GM23338 (cell line): ENCODE data around the gene USP21. TPM values are rescaled to one million over a fixed set of nuclear protein-coding genes. Genes with fewer than 3 reads are reported as not detected.
A peak's percentile ranks its signal among the peaks of the same experiment; 100 is the strongest.

Experiments used
- ATAC-seq: fragments of 200-7000 bp; cut with Tn5 transposase; 3 replicates; pipeline ENCODE4 v1.9.1; 2020
- DNase-seq: peaks from one replicate; pipeline ENCODE4 v3.0.0-alpha.2; 2015; ENCODE audit warnings: low spot score
- H2AFZ ChIP-seq: fragments of 200-600 bp; sonication (generic); 2 replicates; pipeline ENCODE4 v1.8.0; 2016; ENCODE audit warnings: antibody characterized with exemption, mild to moderate bottlenecking, moderate library complexity
- H3F3A ChIP-seq: fragments of 200-600 bp; sonication (generic); replicated peaks from 2 replicates; pipeline ENCODE4 v1.8.0; 2017; ENCODE audit warnings: antibody characterized with exemption, mixed run types, low read depth
- H3K27ac ChIP-seq: fragments of 200-600 bp; sonication (generic); 2 replicates; pipeline ENCODE4 v1.6.1; 2016; ENCODE audit warnings: low read depth
- H3K27me3 ChIP-seq: fragments of 200-600 bp; sonication (generic); 2 replicates; pipeline ENCODE4 v1.8.0; 2016; ENCODE audit warnings: mild to moderate bottlenecking, mixed run types, moderate library complexity; ENCODE audit not compliant: insufficient read depth
- H3K36me3 ChIP-seq: fragments of 200-600 bp; sonication (generic); 2 replicates; pipeline ENCODE4 v1.8.0; 2016; ENCODE audit warnings: mild to moderate bottlenecking; ENCODE audit not compliant: insufficient read depth
- H3K4me1 ChIP-seq: fragments of 200-600 bp; sonication (generic); 2 replicates; pipeline ENCODE4 v1.8.0; 2016; ENCODE audit warnings: mild to moderate bottlenecking, moderate library complexity; ENCODE audit not compliant: insufficient read depth
- H3K4me2 ChIP-seq: fragments of 200-600 bp; sonication (generic); 2 replicates; pipeline ENCODE4 v1.7.1; 2017; ENCODE audit warnings: mixed run types
- H3K4me3 ChIP-seq: fragments of 200-600 bp; sonication (generic); 2 replicates; pipeline ENCODE4 v1.6.1; 2016; ENCODE audit warnings: mixed run types
- H3K79me2 ChIP-seq: fragments of 200-600 bp; sonication (generic); replicated peaks from 2 replicates; pipeline ENCODE4 v1.8.0; 2017; ENCODE audit warnings: mild to moderate bottlenecking; ENCODE audit not compliant: insufficient read depth
- H3K9me2 ChIP-seq: fragments of 200-600 bp; sonication (generic); 2 replicates; pipeline ENCODE4 v1.8.0; 2017; ENCODE audit not compliant: insufficient read depth
- H4K20me1 ChIP-seq: fragments of 200-600 bp; sonication (generic); replicated peaks from 2 replicates; pipeline ENCODE4 v1.8.0; 2017; ENCODE audit warnings: mild to moderate bottlenecking; ENCODE audit not compliant: insufficient read depth
- H3K27ac Mint-ChIP-seq: 2 replicates; pipeline ENCODE4 v1.8.0; 2020; ENCODE audit warnings: inconsistent platforms, mild to moderate bottlenecking, moderate library complexity, mixed read lengths
- H3K27me3 Mint-ChIP-seq: 3 replicates; pipeline ENCODE4 v1.8.0; 2022; ENCODE audit warnings: low read depth, mild to moderate bottlenecking, moderate library complexity, mixed read lengths, inconsistent platforms; ENCODE audit not compliant: insufficient read depth, poor library complexity
- H3K36me3 Mint-ChIP-seq: 3 replicates; pipeline ENCODE4 v1.8.0; 2021; ENCODE audit warnings: low read depth, mild to moderate bottlenecking, inconsistent platforms, moderate library complexity, mixed read lengths
- H3K4me1 Mint-ChIP-seq: 3 replicates; pipeline ENCODE4 v1.8.0; 2020; ENCODE audit warnings: mild to moderate bottlenecking, inconsistent platforms, mixed read lengths
- H3K4me3 Mint-ChIP-seq: 3 replicates; pipeline ENCODE4 v1.8.0; 2021; ENCODE audit warnings: moderate library complexity, mild to moderate bottlenecking, inconsistent platforms, mixed read lengths
- H3K9me3 Mint-ChIP-seq: 3 replicates; pipeline ENCODE4 v1.8.0; 2020; ENCODE audit warnings: moderate library complexity, mild to moderate bottlenecking, inconsistent platforms, mixed read lengths
- CREB1 ChIP-seq: fragments of 250-450 bp; sonication (Bioruptor Pico); IDR thresholded peaks from 2 replicates; pipeline ENCODE4 v1.5.0; 2020; ENCODE audit warnings: low read depth, mild to moderate bottlenecking, moderate library complexity
- JUNB ChIP-seq: IDR thresholded peaks from one replicate; pipeline ENCODE4 v1.6.1; 2016; ENCODE audit warnings: antibody characterized with exemption; ENCODE audit not compliant: unreplicated experiment
- NANOG ChIP-seq: IDR thresholded peaks from 2 replicates; pipeline ENCODE4 v1.6.1; 2016; ENCODE audit warnings: antibody characterized with exemption, borderline replicate concordance
- POLR2AphosphoS5 ChIP-seq: IDR thresholded peaks from 2 replicates; pipeline ENCODE4 v1.6.1; 2016; ENCODE audit warnings: antibody characterized with exemption, low read depth
- STAT1 ChIP-seq: IDR thresholded peaks from one replicate; pipeline ENCODE4 v1.6.1; 2016; ENCODE audit warnings: antibody characterized with exemption; ENCODE audit not compliant: unreplicated experiment
- ZNF331 ChIP-seq: fragments of 250-450 bp; sonication (Bioruptor Pico); IDR thresholded peaks from 2 replicates; pipeline ENCODE4 v1.5.0; 2020; ENCODE audit warnings: low read depth, mild to moderate bottlenecking, moderate library complexity
- polyA plus RNA-seq: library from polyadenylated mRNA; unstranded; fragments of >200 nt; fragmentation: Nextera tagmentation; extraction: Ambion mirVana; gene quantifications from 2 replicates; pipeline ENCODE4 v1.2.1, GENCODE V29; 2016
- total RNA-seq: library from RNA; depleted of rRNA; stranded (reverse); fragments of >200 nt; shearing (Covaris generic); gene quantifications from 2 replicates; pipeline ENCODE4 v1.2.3, GENCODE V29; 2014
- TF ChIP-seq, protein P1 (sequence below): IDR thresholded peaks from 2 replicates; pipeline ENCODE4 v1.6.1; 2016; ENCODE audit warnings: antibody characterized with exemption
- TF ChIP-seq, protein P2 (sequence below): fragments of 250-450 bp; sonication (Bioruptor Pico); IDR thresholded peaks from 2 replicates; pipeline ENCODE4 v1.5.0; 2020; ENCODE audit warnings: mild to moderate bottlenecking, moderate library complexity

USP21 gene
- total and polyA plus RNA-seq, 2 experiments from 2014 or later, result 17.9 to 25.6 TPM

DNA sequence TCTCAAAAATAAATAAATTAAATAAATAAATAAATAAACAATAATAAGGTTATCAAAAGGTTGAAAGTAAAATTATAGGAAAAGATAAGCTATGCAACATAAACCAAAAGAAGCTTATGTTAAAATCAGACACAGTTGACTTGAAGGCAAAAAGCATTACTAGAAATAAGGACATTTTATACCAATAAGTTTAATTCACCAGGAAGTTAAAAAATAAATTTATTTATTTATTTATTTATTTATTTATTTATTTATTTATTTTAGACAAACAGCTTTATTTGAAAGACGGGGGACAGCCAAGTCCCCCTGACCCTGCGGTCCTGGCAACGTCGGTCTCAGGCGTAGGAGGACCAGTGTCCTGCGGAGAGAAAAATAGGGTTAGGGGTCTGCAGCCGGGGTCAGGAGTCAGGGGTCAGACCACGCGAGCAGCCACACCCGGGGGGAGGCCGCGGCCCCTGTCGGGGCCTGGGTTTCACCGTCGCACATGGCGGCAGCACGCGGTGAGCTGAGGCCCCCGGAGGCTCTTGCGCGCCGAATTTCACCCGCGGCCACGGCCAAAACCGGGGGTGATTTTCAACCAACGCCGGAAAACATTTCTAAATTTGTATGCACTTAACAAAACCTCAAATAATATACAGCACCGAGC, 18.4 kb upstream of the USP21 start:
- Mint-ChIP-seq H3K36me3 (no peaks in the 10 kb centered on the region), H3K27ac (no peak overlapping the region), H3K27me3 (peaks cover 3% of the 10 kb centered on the region), H3K4me3 (no peak overlapping the region), H3K4me1 (peaks cover 4% of the 10 kb centered on the region; the same call in 2 of the 3 replicates), H3K9me3 (no peaks in the 10 kb centered on the region)
- Histone ChIP-seq H3K27ac (no peak overlapping the region), H3F3A (no peaks in the 10 kb centered on the region; the same call in 1 of the 2 replicates), H3K27me3 (no peaks in the 10 kb centered on the region), H2AFZ (no peak overlapping the region), H3K4me3 (no peak overlapping the region), H3K4me2 (no peak overlapping the region), H3K9me2 (no peaks in the 10 kb centered on the region), H4K20me1 (no peaks in the 10 kb centered on the region; the same call in 1 of the 2 replicates), H3K4me1 (0 out of 2 replicates have a peak, but pooled peaks cover 8% of the 10 kb centered on the region), H3K79me2 (0 out of 2 replicates have a peak, but pooled peaks cover 1% of the 10 kb centered on the region), H3K36me3 (no peaks in the 10 kb centered on the region)
- no peak for DNase-seq
- ATAC-seq, result no peak
- TF ChIP-seq STAT1 (no peak), NANOG (no peak), ZNF331 (CRISPR knock-in tag) (no peak), CREB1 (CRISPR knock-in tag) (no peak)

DNA sequence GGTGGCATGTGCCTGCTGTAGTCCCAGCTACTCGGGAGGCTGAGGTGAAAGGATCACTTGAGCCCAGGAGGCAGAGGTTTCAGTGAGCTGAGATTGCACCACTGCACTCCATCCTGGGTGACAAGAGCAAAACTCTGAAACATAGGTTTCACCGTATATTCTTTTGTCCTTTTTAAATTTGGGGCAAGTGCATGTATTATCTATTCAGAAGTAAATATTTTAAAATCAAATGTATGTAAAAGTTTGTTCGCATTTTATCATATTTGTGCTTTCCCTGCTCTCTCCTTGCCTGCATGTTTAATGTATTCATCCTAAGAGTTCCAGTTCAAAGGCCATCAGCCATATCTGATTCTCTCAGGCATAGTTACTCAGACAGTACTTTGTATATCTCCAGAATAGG, 13.5 kb upstream of the USP21 start:
- Mint-ChIP-seq H3K4me1 (no peaks in the 10 kb centered on the region), H3K9me3 (no peaks in the 10 kb centered on the region), H3K27me3 (peaks cover 3% of the 10 kb centered on the region), H3K27ac (no peak overlapping the region), H3K4me3 (no peak overlapping the region), H3K36me3 (no peaks in the 10 kb centered on the region)
- H3K36me3 ChIP-seq, result no peaks in the 10 kb centered on the region
- no peak overlapping the region for H3K4me2 ChIP-seq
- H3K27me3 ChIP-seq, result no peaks in the 10 kb centered on the region
- no peaks in the 10 kb centered on the region for H3K4me1 ChIP-seq
- TF ChIP-seq POLR2AphosphoS5, result no peak
- DNase-seq, result no peak
- no peak overlapping the region for H3K27ac ChIP-seq
- no peaks in the 10 kb centered on the region for H3F3A ChIP-seq
- H3K9me2 ChIP-seq, result no peaks in the 10 kb centered on the region
- no peaks in the 10 kb centered on the region for H4K20me1 ChIP-seq
- no peak overlapping the region for H3K4me3 ChIP-seq
- no peak overlapping the region for H2AFZ ChIP-seq
- H3K79me2 ChIP-seq, result no peaks in the 10 kb centered on the region
- no peak for ATAC-seq

GRCh38 chr1:161153176-161153575, 6.1 kb upstream of the USP21 start:
- Histone ChIP-seq H3K27me3 (no peaks in the 10 kb centered on the region), H2AFZ (peak overlapping the region; percentile 96), H3K4me2 (peak overlapping the region; percentile 76), H3K79me2 (0 out of 2 replicates have a peak, but pooled peaks cover 9% of the 10 kb centered on the region), H3F3A (peaks cover 7% of the 10 kb centered on the region; the same call in 1 of the 2 replicates), H3K36me3 (no peaks in the 10 kb centered on the region; the same call in 1 of the 2 replicates), H3K4me1 (peaks cover 5% of the 10 kb centered on the region), H4K20me1 (no peaks in the 10 kb centered on the region), H3K4me3 (peak overlapping the region; percentile 60), H3K9me2 (no peaks in the 10 kb centered on the region), H3K27ac (peak overlapping the region; percentile 97)
- peak; percentile 36 for DNase-seq
- peak; percentile 19 for ATAC-seq
- peaks cover 3% of the 10 kb centered on the region for H3K27me3 Mint-ChIP-seq
- H3K4me1 Mint-ChIP-seq, result peaks cover 7% of the 10 kb centered on the region; the same call in 2 of the 3 replicates
- H3K4me3 Mint-ChIP-seq, result peak overlapping the region; percentile 97
- H3K9me3 Mint-ChIP-seq, result no peaks in the 10 kb centered on the region
- H3K36me3 Mint-ChIP-seq, result peaks cover 14% of the 10 kb centered on the region
- H3K27ac Mint-ChIP-seq, result no peak overlapping the region; the same call in 1 of the 2 replicates
- TF ChIP-seq NANOG (no peak), JUNB (no peak)
- TF ChIP-seq, protein P1, sequence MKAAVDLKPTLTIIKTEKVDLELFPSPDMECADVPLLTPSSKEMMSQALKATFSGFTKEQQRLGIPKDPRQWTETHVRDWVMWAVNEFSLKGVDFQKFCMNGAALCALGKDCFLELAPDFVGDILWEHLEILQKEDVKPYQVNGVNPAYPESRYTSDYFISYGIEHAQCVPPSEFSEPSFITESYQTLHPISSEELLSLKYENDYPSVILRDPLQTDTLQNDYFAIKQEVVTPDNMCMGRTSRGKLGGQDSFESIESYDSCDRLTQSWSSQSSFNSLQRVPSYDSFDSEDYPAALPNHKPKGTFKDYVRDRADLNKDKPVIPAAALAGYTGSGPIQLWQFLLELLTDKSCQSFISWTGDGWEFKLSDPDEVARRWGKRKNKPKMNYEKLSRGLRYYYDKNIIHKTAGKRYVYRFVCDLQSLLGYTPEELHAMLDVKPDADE, result no peak
- TF ChIP-seq, protein P2, sequence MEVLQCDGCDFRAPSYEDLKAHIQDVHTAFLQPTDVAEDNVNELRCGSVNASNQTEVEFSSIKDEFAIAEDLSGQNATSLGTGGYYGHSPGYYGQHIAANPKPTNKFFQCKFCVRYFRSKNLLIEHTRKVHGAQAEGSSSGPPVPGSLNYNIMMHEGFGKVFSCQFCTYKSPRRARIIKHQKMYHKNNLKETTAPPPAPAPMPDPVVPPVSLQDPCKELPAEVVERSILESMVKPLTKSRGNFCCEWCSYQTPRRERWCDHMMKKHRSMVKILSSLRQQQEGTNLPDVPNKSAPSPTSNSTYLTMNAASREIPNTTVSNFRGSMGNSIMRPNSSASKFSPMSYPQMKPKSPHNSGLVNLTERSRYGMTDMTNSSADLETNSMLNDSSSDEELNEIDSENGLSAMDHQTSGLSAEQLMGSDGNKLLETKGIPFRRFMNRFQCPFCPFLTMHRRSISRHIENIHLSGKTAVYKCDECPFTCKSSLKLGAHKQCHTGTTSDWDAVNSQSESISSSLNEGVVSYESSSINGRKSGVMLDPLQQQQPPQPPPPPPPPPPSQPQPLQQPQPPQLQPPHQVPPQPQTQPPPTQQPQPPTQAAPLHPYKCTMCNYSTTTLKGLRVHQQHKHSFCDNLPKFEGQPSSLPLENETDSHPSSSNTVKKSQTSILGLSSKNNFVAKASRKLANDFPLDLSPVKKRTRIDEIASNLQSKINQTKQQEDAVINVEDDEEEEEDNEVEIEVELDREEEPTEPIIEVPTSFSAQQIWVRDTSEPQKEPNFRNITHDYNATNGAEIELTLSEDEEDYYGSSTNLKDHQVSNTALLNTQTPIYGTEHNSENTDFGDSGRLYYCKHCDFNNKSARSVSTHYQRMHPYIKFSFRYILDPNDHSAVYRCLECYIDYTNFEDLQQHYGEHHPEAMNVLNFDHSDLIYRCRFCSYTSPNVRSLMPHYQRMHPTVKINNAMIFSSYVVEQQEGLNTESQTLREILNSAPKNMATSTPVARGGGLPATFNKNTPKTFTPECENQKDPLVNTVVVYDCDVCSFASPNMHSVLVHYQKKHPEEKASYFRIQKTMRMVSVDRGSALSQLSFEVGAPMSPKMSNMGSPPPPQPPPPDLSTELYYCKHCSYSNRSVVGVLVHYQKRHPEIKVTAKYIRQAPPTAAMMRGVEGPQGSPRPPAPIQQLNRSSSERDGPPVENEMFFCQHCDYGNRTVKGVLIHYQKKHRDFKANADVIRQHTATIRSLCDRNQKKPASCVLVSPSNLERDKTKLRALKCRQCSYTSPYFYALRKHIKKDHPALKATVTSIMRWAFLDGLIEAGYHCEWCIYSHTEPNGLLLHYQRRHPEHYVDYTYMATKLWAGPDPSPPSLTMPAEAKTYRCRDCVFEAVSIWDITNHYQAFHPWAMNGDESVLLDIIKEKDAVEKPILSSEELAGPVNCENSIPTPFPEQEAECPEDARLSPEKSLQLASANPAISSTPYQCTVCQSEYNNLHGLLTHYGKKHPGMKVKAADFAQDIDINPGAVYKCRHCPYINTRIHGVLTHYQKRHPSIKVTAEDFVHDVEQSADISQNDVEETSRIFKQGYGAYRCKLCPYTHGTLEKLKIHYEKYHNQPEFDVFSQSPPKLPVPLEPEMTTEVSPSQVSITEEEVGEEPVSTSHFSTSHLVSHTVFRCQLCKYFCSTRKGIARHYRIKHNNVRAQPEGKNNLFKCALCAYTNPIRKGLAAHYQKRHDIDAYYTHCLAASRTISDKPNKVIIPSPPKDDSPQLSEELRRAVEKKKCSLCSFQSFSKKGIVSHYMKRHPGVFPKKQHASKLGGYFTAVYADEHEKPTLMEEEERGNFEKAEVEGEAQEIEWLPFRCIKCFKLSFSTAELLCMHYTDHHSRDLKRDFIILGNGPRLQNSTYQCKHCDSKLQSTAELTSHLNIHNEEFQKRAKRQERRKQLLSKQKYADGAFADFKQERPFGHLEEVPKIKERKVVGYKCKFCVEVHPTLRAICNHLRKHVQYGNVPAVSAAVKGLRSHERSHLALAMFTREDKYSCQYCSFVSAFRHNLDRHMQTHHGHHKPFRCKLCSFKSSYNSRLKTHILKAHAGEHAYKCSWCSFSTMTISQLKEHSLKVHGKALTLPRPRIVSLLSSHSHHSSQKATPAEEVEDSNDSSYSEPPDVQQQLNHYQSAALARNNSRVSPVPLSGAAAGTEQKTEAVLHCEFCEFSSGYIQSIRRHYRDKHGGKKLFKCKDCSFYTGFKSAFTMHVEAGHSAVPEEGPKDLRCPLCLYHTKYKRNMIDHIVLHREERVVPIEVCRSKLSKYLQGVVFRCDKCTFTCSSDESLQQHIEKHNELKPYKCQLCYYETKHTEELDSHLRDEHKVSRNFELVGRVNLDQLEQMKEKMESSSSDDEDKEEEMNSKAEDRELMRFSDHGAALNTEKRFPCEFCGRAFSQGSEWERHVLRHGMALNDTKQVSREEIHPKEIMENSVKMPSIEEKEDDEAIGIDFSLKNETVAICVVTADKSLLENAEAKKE (CRISPR knock-in tag), result no peak
